ENCODE results near the gene ELOB.

Gene ELOB

GRCh38 chr16:2817340-2818271 lies 40.5 kb upstream of the ELOB start:
- H3K27ac ChIP-seq: no peak overlapping the region
- TF ChIP-seq CTCF (conservative IDR thresholded peaks at IDR 0.05; ENCODE audit: low read depth, low read length): no peak
- no peak overlapping the region for H3K9ac ChIP-seq
- no peaks in the 10 kb centered on the region for H3K36me3 ChIP-seq (ENCODE audit: insufficient read depth)
- H3K4me2 ChIP-seq: no peak overlapping the region
- H4K20me1 ChIP-seq (ENCODE audit: insufficient read depth): no peaks in the 10 kb centered on the region
- no peak overlapping the region for H3K4me3 ChIP-seq (IDR thresholded peaks at IDR 0.05; ENCODE audit: insufficient read depth, low read depth, low read length)
- no peaks in the 10 kb centered on the region for H3K79me2 ChIP-seq (ENCODE audit: insufficient read depth, low read depth)
- no peak overlapping the region for H2AFZ ChIP-seq (ENCODE audit: low read depth)
- no peaks in the 10 kb centered on the region for H3K4me1 ChIP-seq (ENCODE audit: low read depth, poor library complexity, severe bottlenecking)
- peaks cover 90% of the 10 kb centered on the region for H3K27me3 ChIP-seq (ENCODE audit: insufficient read depth, low read depth)

- no peak; the same call in 1 of the 2 replicates for TF ChIP-seq CTCF (conservative IDR thresholded peaks at IDR 0.05; ENCODE audit: low read depth, low read length)
- peaks cover 90% of the 10 kb centered on the region for H3K27me3 ChIP-seq (ENCODE audit: insufficient read depth, low read depth)
- H3K4me1 ChIP-seq (ENCODE audit: low read depth, poor library complexity, severe bottlenecking): no peaks in the 10 kb centered on the region
- H3K36me3 ChIP-seq (ENCODE audit: insufficient read depth): no peaks in the 10 kb centered on the region
- H3K4me3 ChIP-seq (IDR thresholded peaks at IDR 0.05; ENCODE audit: insufficient read depth, low read depth, low read length): no peak within 1 kb of the TSS
- no peak within 1 kb of the TSS for H3K9ac ChIP-seq
- no peak within 1 kb of the TSS for H2AFZ ChIP-seq (ENCODE audit: low read depth)
- H4K20me1 ChIP-seq (ENCODE audit: insufficient read depth): no peaks in the 10 kb centered on the region
- H3K79me2 ChIP-seq (ENCODE audit: insufficient read depth, low read depth): no peaks in the 10 kb centered on the region
- H3K4me2 ChIP-seq: no peak within 1 kb of the TSS
- no peak within 1 kb of the TSS for H3K27ac ChIP-seq
Observed at GRCh38 chr16:2816751-2817339, 39.8 kb upstream of the ELOB start, which contains the start of gene PRSS21. TSS of gene PRSS21 (plus strand) at chr16:2817237. CDS start at chr16:2817269, 32 bp downstream.

GRCh38 chr16:2815299-2815771 lies 38.3 kb upstream of the ELOB start:
- Histone ChIP-seq H3K4me1 (ENCODE audit: low read depth, poor library complexity, severe bottlenecking) (no peaks in the 10 kb centered on the region), H3K9ac (no peak overlapping the region), H3K4me3 (IDR thresholded peaks at IDR 0.05; ENCODE audit: insufficient read depth, low read depth, low read length) (no peak overlapping the region), H3K79me2 (ENCODE audit: insufficient read depth, low read depth) (no peaks in the 10 kb centered on the region), H3K27ac (no peak overlapping the region), H4K20me1 (ENCODE audit: insufficient read depth) (no peaks in the 10 kb centered on the region), H3K36me3 (ENCODE audit: insufficient read depth) (no peaks in the 10 kb centered on the region), H3K27me3 (ENCODE audit: insufficient read depth, low read depth) (peaks cover 90% of the 10 kb centered on the region), H2AFZ (ENCODE audit: low read depth) (no peak overlapping the region), H3K4me2 (no peak overlapping the region)
- no peak for TF ChIP-seq CTCF (conservative IDR thresholded peaks at IDR 0.05; ENCODE audit: low read depth, low read length)

GRCh38 chr16:2814551-2815298 lies 37.6 kb upstream of the ELOB start:
- Histone ChIP-seq H4K20me1 (ENCODE audit: insufficient read depth) (no peaks in the 10 kb centered on the region), H3K4me2 (no peak overlapping the region), H3K4me1 (ENCODE audit: low read depth, poor library complexity, severe bottlenecking) (no peaks in the 10 kb centered on the region), H3K4me3 (IDR thresholded peaks at IDR 0.05; ENCODE audit: insufficient read depth, low read depth, low read length) (no peak overlapping the region), H3K9ac (no peak overlapping the region), H3K36me3 (ENCODE audit: insufficient read depth) (no peaks in the 10 kb centered on the region), H2AFZ (ENCODE audit: low read depth) (no peak overlapping the region), H3K27ac (no peak overlapping the region), H3K27me3 (ENCODE audit: insufficient read depth, low read depth) (peaks cover 90% of the 10 kb centered on the region), H3K79me2 (ENCODE audit: insufficient read depth, low read depth) (no peaks in the 10 kb centered on the region)
- TF ChIP-seq CTCF (conservative IDR thresholded peaks at IDR 0.05; ENCODE audit: low read depth, low read length): no peak
